ENCODE measurements around the gene COLQ.
"Not testable (repeated sequence)": the region's sequence is repeated elsewhere in the genome, so short reads cannot be mapped to it uniquely, and the experiment has no call there.

COLQ gene

GRCh38 chr3:15493436-15493835 is 28.1 kb downstream of the COLQ start:
- H3K27ac ChIP-seq (ENCODE audit: low read depth in 2 of 2, low read length in 2 of 2) = no peak overlapping the region

DNA sequence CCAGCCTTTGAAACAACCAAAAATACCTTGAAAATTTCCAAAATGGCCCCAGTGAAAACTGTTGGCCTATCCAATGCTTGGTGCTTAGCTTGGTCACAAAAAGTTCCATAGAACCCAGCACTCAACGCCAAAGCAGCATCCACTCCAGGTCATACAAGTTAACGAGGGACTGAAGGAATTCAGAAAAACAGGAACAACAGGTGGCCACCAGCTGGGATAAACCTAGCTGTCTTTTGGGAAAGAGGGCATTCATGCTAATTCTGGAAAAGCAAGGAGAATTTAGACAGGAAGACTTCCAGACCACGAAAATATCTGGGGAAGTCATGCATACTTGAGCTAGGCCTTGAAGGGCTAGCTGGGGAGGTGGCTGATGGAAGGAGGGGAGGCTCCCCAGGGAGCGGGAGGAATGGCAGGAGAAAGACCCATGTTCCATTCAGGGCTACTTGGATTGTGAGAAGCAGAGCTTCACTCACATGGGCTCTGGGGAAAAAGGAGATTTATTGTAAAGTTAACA is 28.6 kb downstream of the COLQ start:
- H3K27ac ChIP-seq (ENCODE audit: low read depth in 2 of 2, low read length in 2 of 2) = no peak overlapping the region
- no peaks in the 10 kb centered on the region for H3K36me3 ChIP-seq (ENCODE audit: control insufficient read depth in 2 of 2, insufficient read depth in 2 of 2, low read length in 2 of 2)
- H3K4me1 ChIP-seq (ENCODE audit: control insufficient read depth in 2 of 2, insufficient read depth in 2 of 2, low read length in 2 of 2) = no peaks in the 10 kb centered on the region
- H3K9ac ChIP-seq (ENCODE audit: low read depth in 1 of 2, low read length in 2 of 2) = no peak overlapping the region
- no peak overlapping the region for H3K4me3 ChIP-seq (ENCODE audit: low read length in 2 of 2)
- no peaks in the 10 kb centered on the region for H3K9me3 ChIP-seq (ENCODE audit: control insufficient read depth in 2 of 2, low read length in 2 of 2)
- H3K27me3 ChIP-seq (ENCODE audit: control insufficient read depth in 2 of 2, insufficient read depth in 2 of 2, low read length in 2 of 2) = no peaks in the 10 kb centered on the region

More at GRCh38 chr3:15493436-15493835, 28.1 kb downstream of the COLQ start:
- no peaks in the 10 kb centered on the region for H3K36me3 ChIP-seq (ENCODE audit: control insufficient read depth in 2 of 2, insufficient read depth in 2 of 2, low read length in 2 of 2)
- H3K4me1 ChIP-seq (ENCODE audit: control insufficient read depth in 2 of 2, insufficient read depth in 2 of 2, low read length in 2 of 2) = no peaks in the 10 kb centered on the region
- no peaks in the 10 kb centered on the region for H3K9me3 ChIP-seq (ENCODE audit: control insufficient read depth in 2 of 2, low read length in 2 of 2)
- H3K9ac ChIP-seq (ENCODE audit: low read depth in 1 of 2, low read length in 2 of 2) = no peak overlapping the region
- no peaks in the 10 kb centered on the region for H3K27me3 ChIP-seq (ENCODE audit: control insufficient read depth in 2 of 2, insufficient read depth in 2 of 2, low read length in 2 of 2)
- no peak overlapping the region for H3K4me3 ChIP-seq (ENCODE audit: low read length in 2 of 2)

- Histone ChIP-seq H3K4me1 (ENCODE audit: control insufficient read depth in 2 of 2, insufficient read depth in 2 of 2, low read length in 2 of 2) (no peaks in the 10 kb centered on the region), H3K9ac (ENCODE audit: low read depth in 1 of 2, low read length in 2 of 2) (no peak overlapping the region), H3K4me3 (ENCODE audit: low read length in 2 of 2) (no peak overlapping the region), H3K27me3 (ENCODE audit: control insufficient read depth in 2 of 2, insufficient read depth in 2 of 2, low read length in 2 of 2) (no peaks in the 10 kb centered on the region), H3K27ac (ENCODE audit: low read depth in 2 of 2, low read length in 2 of 2) (no peak overlapping the region), H3K36me3 (ENCODE audit: control insufficient read depth in 2 of 2, insufficient read depth in 2 of 2, low read length in 2 of 2) (no peaks in the 10 kb centered on the region), H3K9me3 (ENCODE audit: control insufficient read depth in 2 of 2, low read length in 2 of 2) (no peaks in the 10 kb centered on the region)
Measured at GRCh38 chr3:15491143-15491542, 30.4 kb downstream of the COLQ start.

DNA sequence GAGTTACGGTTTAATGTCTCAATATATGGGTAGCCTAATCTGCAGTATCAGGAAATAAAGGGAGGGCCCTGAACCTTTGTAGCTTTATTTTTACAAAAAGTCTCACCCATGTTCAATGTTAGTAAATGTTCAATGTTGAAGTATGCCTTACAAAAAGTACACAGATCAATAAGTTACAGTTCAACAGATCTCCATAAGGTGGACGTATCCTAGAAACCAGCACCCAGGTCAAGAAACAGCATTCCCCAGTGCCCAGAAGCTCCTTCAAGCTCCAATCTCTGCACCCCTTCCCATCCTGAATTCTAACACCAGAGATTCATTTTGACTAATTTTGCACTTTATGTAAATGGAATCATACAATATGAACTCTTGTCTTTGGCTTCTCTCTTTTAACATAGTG is 31.3 kb downstream of the COLQ start:
- H3K9me3 ChIP-seq (ENCODE audit: control insufficient read depth in 2 of 2, low read length in 2 of 2) = no peaks in the 10 kb centered on the region
- H3K9ac ChIP-seq (ENCODE audit: low read depth in 1 of 2, low read length in 2 of 2) = no peak overlapping the region
- no peak overlapping the region for H3K27ac ChIP-seq (ENCODE audit: low read depth in 2 of 2, low read length in 2 of 2)
- H3K4me3 ChIP-seq (ENCODE audit: low read length in 2 of 2) = no peak overlapping the region
- H3K4me1 ChIP-seq (ENCODE audit: control insufficient read depth in 2 of 2, insufficient read depth in 2 of 2, low read length in 2 of 2) = no peaks in the 10 kb centered on the region
- no peaks in the 10 kb centered on the region for H3K36me3 ChIP-seq (ENCODE audit: control insufficient read depth in 2 of 2, insufficient read depth in 2 of 2, low read length in 2 of 2)
- no peaks in the 10 kb centered on the region for H3K27me3 ChIP-seq (ENCODE audit: control insufficient read depth in 2 of 2, insufficient read depth in 2 of 2, low read length in 2 of 2)

DNA sequence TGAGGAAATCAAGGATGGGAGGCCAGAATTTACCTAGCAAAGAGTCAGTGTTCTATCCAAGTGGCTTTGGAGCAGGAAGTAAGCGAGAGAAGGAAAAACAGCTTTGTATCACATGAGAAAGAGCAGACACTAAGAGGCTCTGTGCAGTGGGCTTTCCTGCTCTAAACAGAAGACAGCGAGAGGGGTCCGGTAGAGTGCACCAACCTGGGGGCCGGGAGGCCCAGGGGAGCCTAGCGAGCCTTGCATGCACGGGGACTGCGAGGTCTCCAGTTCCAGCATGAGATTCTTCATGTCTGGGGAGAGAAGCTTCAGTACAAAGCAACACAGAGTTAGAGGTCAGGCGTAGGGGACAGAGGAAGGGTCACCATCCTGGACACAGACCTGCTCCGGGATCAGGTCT is 33.5 kb downstream of the COLQ start:
- H3K9ac ChIP-seq (ENCODE audit: low read depth in 1 of 2, low read length in 2 of 2) = no peak overlapping the region
- H3K4me1 ChIP-seq (ENCODE audit: control insufficient read depth in 2 of 2, insufficient read depth in 2 of 2, low read length in 2 of 2) = no peaks in the 10 kb centered on the region
- H3K27ac ChIP-seq (ENCODE audit: low read depth in 2 of 2, low read length in 2 of 2) = no peak overlapping the region
- H3K9me3 ChIP-seq (ENCODE audit: control insufficient read depth in 2 of 2, low read length in 2 of 2) = no peaks in the 10 kb centered on the region
- no peaks in the 10 kb centered on the region for H3K27me3 ChIP-seq (ENCODE audit: control insufficient read depth in 2 of 2, insufficient read depth in 2 of 2, low read length in 2 of 2)
- no peak overlapping the region for H3K4me3 ChIP-seq (ENCODE audit: low read length in 2 of 2)
- no peaks in the 10 kb centered on the region for H3K36me3 ChIP-seq (ENCODE audit: control insufficient read depth in 2 of 2, insufficient read depth in 2 of 2, low read length in 2 of 2)

DNA sequence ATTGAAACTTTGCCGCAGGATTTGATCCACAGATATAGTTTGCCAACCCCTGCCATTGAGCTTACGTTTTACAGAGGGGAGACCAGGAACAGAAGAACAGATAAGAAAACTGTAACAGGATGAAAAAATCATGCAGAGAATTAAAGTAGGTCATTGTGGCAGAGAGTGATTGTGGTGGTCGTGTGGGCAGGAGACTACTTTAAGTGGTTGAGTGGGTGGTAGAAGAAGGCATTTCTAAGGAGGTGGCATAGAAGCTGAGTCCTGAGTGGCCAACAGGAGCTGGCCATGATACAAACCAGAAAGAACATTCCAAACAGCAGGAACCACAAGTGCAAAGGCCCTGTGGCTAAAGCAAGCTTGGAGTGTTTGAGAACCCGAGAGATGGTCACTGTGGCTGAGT is 34.5 kb downstream of the COLQ start:
- Histone ChIP-seq H3K9ac (ENCODE audit: low read depth in 1 of 2, low read length in 2 of 2) (no peak overlapping the region), H3K27me3 (ENCODE audit: control insufficient read depth in 2 of 2, insufficient read depth in 2 of 2, low read length in 2 of 2) (no peaks in the 10 kb centered on the region), H3K9me3 (ENCODE audit: control insufficient read depth in 2 of 2, low read length in 2 of 2) (no peaks in the 10 kb centered on the region), H3K36me3 (ENCODE audit: control insufficient read depth in 2 of 2, insufficient read depth in 2 of 2, low read length in 2 of 2) (no peaks in the 10 kb centered on the region), H3K4me3 (ENCODE audit: low read length in 2 of 2) (no peak overlapping the region), H3K27ac (ENCODE audit: low read depth in 2 of 2, low read length in 2 of 2) (no peak overlapping the region), H3K4me1 (ENCODE audit: control insufficient read depth in 2 of 2, insufficient read depth in 2 of 2, low read length in 2 of 2) (no peaks in the 10 kb centered on the region)

DNA sequence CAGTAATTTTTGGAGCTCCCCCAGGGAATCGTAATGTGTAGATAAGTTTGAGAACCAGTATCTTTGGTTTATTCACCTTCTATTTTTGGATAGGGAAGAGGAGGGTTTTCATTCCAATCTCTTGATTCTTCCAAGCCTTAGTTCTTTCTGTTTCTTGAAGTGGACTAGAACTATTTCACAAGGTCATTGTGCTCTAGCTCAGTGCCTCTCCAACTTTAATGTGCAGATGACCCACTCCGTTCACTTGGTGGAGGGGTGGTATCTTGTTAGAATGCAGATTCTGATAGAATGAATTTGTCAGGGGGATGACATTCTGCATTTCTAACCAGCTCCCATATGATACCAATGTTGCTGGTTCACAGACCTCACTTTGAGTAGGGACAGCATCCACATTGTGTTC is 35.5 kb downstream of the COLQ start:
- no peaks in the 10 kb centered on the region for H3K9me3 ChIP-seq (ENCODE audit: control insufficient read depth in 2 of 2, low read length in 2 of 2)
- no peaks in the 10 kb centered on the region for H3K27me3 ChIP-seq (ENCODE audit: control insufficient read depth in 2 of 2, insufficient read depth in 2 of 2, low read length in 2 of 2)
- H3K27ac ChIP-seq (ENCODE audit: low read depth in 2 of 2, low read length in 2 of 2) = no peak overlapping the region
- H3K4me3 ChIP-seq (ENCODE audit: low read length in 2 of 2) = no peak overlapping the region
- H3K36me3 ChIP-seq (ENCODE audit: control insufficient read depth in 2 of 2, insufficient read depth in 2 of 2, low read length in 2 of 2) = no peaks in the 10 kb centered on the region
- H3K9ac ChIP-seq (ENCODE audit: low read depth in 1 of 2, low read length in 2 of 2) = no peak overlapping the region
- no peaks in the 10 kb centered on the region for H3K4me1 ChIP-seq (ENCODE audit: control insufficient read depth in 2 of 2, insufficient read depth in 2 of 2, low read length in 2 of 2)

DNA sequence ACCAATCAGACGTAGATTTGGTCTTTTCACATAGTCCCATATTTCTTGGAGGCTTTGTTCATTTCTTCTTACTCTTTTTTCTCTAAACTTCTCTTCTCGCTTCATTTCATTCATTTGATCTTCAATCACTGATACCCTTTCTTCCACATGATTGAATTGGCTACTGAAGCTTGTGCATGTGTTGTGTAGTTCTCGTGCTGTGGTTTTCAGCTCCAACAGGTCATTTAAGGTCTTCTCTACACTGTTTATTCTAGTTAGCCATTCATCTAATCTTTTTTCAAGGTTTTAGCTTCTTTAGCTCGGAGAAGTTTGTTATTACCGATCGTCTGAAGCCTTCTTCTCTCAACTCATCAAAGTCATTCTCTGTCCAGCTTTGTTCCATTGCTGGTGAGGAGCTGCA is 37.0 kb downstream of the COLQ start:
- H3K9ac ChIP-seq (ENCODE audit: low read depth in 1 of 2, low read length in 2 of 2); H3K27me3 ChIP-seq (ENCODE audit: control insufficient read depth in 2 of 2, insufficient read depth in 2 of 2, low read length in 2 of 2); H3K9me3 ChIP-seq (ENCODE audit: control insufficient read depth in 2 of 2, low read length in 2 of 2); H3K4me1 ChIP-seq (ENCODE audit: control insufficient read depth in 2 of 2, insufficient read depth in 2 of 2, low read length in 2 of 2); H3K4me3 ChIP-seq (ENCODE audit: low read length in 2 of 2); H3K27ac ChIP-seq (ENCODE audit: low read depth in 2 of 2, low read length in 2 of 2); H3K36me3 ChIP-seq (ENCODE audit: control insufficient read depth in 2 of 2, insufficient read depth in 2 of 2, low read length in 2 of 2): not testable (repeated sequence)

GRCh38 chr3:15479400-15480224 is 41.9 kb downstream of the COLQ start:
- Histone ChIP-seq H3K9ac (ENCODE audit: low read depth in 1 of 2, low read length in 2 of 2) (no peak overlapping the region), H3K27ac (ENCODE audit: low read depth in 2 of 2, low read length in 2 of 2) (no peak overlapping the region), H3K27me3 (ENCODE audit: control insufficient read depth in 2 of 2, insufficient read depth in 2 of 2, low read length in 2 of 2) (no peaks in the 10 kb centered on the region), H3K4me1 (ENCODE audit: control insufficient read depth in 2 of 2, insufficient read depth in 2 of 2, low read length in 2 of 2) (no peaks in the 10 kb centered on the region), H3K36me3 (ENCODE audit: control insufficient read depth in 2 of 2, insufficient read depth in 2 of 2, low read length in 2 of 2) (no peaks in the 10 kb centered on the region), H3K4me3 (ENCODE audit: low read length in 2 of 2) (no peak overlapping the region), H3K9me3 (ENCODE audit: control insufficient read depth in 2 of 2, low read length in 2 of 2) (no peaks in the 10 kb centered on the region)

DNA sequence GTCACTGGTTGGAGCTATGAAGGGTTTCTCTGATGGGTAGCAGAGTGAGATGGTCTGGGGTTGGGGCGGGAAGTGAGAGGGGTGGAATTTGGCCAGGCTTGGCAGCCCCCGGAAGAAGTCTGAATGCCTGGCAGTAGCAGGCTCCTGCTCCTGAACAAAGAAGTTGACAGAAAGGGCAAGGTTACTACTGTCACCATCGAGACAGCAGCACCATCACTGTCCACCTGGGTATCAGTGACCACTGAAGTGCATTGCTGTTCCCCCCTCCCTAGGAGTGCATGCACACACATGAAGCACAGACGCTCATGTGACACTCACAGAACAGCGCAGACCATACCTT is 42.9 kb downstream of the COLQ start:
- no peaks in the 10 kb centered on the region for H3K27me3 ChIP-seq (ENCODE audit: control insufficient read depth in 2 of 2, insufficient read depth in 2 of 2, low read length in 2 of 2)
- no peaks in the 10 kb centered on the region for H3K9me3 ChIP-seq (ENCODE audit: control insufficient read depth in 2 of 2, low read length in 2 of 2)
- no peaks in the 10 kb centered on the region for H3K4me1 ChIP-seq (ENCODE audit: control insufficient read depth in 2 of 2, insufficient read depth in 2 of 2, low read length in 2 of 2)
- no peaks in the 10 kb centered on the region for H3K36me3 ChIP-seq (ENCODE audit: control insufficient read depth in 2 of 2, insufficient read depth in 2 of 2, low read length in 2 of 2)
- H3K27ac ChIP-seq (ENCODE audit: low read depth in 2 of 2, low read length in 2 of 2) = no peak overlapping the region
- H3K9ac ChIP-seq (ENCODE audit: low read depth in 1 of 2, low read length in 2 of 2) = no peak overlapping the region
- no peak overlapping the region for H3K4me3 ChIP-seq (ENCODE audit: low read length in 2 of 2)

Data from mucosa of rectum (tissue), 2 donors.